Sigmoid colon (tissue), 7 donors: ENCODE results near the gene ODAM. TPM values are rescaled to one million over a fixed set of nuclear protein-coding genes. Genes with fewer than 3 reads are reported as not detected.
"Not testable (repeated sequence)": the region's sequence is repeated elsewhere in the genome, so short reads cannot be mapped to it uniquely, and the experiment has no call there.

Source experiments
- DNase-seq: peaks from one replicate; pipeline ENCODE4 v3.0.0-alpha.2; 2019
- H3K27ac ChIP-seq, 4 donors: fragments of 200-600 bp; sonication (generic); one replicate each; pipeline ENCODE4 v1.5.1; 2016 to 2019; ENCODE audit warnings: mild to moderate bottlenecking in 1 of 4
- H3K27me3 ChIP-seq, 3 donors: fragments of 200-600 bp; sonication (generic); one replicate each; pipeline ENCODE4 v1.5.1; 2019; ENCODE audit warnings: mild to moderate bottlenecking in 1 of 3
- H3K36me3 ChIP-seq, 4 donors: fragments of 200-600 bp; sonication (generic); one replicate each; pipeline ENCODE4 v1.5.1; 2016 to 2019
- H3K4me1 ChIP-seq, 4 donors: fragments of 200-600 bp; sonication (generic); one replicate each; pipeline ENCODE4 v1.5.1; 2017 to 2019
- H3K4me3 ChIP-seq, 4 donors: fragments of 200-600 bp; sonication (generic); one replicate each; pipeline ENCODE4 v1.5.1; 2017 to 2019; ENCODE audit warnings: mild to moderate bottlenecking in 2 of 4, moderate library complexity in 1 of 4
- H3K9me3 ChIP-seq, 4 donors: fragments of 200-600 bp in 3 of 4; sonication (generic) in 3 of 4; one replicate each; pipeline versions ENCODE4 v1.5.1 to v1.6.1; 2013 to 2019
- EP300 ChIP-seq, 4 donors: sonication (generic); formaldehyde crosslinking; IDR thresholded peaks; one replicate each; pipeline ENCODE4 v1.6.1; 2017; ENCODE audit warnings: antibody characterized with exemption in 4 of 4
- POLR2A ChIP-seq, 2 donors: fragments of 450-650 bp; IDR thresholded peaks; one replicate each; pipeline ENCODE4 v1.6.1; 2016; ENCODE audit warnings: antibody characterized with exemption in 2 of 2, mild to moderate bottlenecking in 2 of 2, moderate library complexity in 2 of 2
- POLR2AphosphoS5 ChIP-seq, 4 donors: sonication (generic); formaldehyde crosslinking; IDR thresholded peaks; one replicate each; pipeline ENCODE4 v1.6.1; 2017; ENCODE audit warnings: antibody characterized with exemption in 4 of 4
- WGBS, 2 donors: extraction: QIAGEN DNeasy Blood & Tissue Kit; methylation state at CpG; one replicate each; pipeline ENCODE4 v1.1.7; 2013; 5-methylcytosine and 5-hydroxymethylcytosine counted together
- intact Hi-C: fragments of 100-400 bp; cut with DNase I; formaldehyde crosslinking; loops from one replicate; pipeline ENCODE4 v1.15.1; 2023
- polyA plus RNA-seq, 3 donors: library from polyadenylated mRNA; stranded (reverse); fragments of 200-250 nt; gene quantifications; one replicate each; pipeline ENCODE4 v1.2.3, GENCODE V29; 2013
- total RNA-seq, 4 donors: library from RNA; depleted of rRNA; stranded (reverse); fragments of >200 nt; gene quantifications; one replicate each; pipeline ENCODE4 v1.1.0, GENCODE V29; 2016
- TF ChIP-seq, protein P1 (sequence below), 4 experiments: fragments of 450-650 bp in 3 of 4; fragments of 200-600 bp in 1 of 4; IDR thresholded peaks; one replicate each; pipeline ENCODE4 v1.5.1; 2016 to 2019; ENCODE audit warnings: antibody characterized with exemption in 4 of 4, mild to moderate bottlenecking in 3 of 4, moderate library complexity in 2 of 4
- donor health status: healthy with polysubstance abuse.
- donor health status: Bipolar disorder and iron deficiency.
- donor health status: healthy.

Gene ODAM
- total and polyA plus RNA-seq, 7 donors, result 4.3 to 8.3 (median 5.8) TPM; not detected in 2

DNA sequence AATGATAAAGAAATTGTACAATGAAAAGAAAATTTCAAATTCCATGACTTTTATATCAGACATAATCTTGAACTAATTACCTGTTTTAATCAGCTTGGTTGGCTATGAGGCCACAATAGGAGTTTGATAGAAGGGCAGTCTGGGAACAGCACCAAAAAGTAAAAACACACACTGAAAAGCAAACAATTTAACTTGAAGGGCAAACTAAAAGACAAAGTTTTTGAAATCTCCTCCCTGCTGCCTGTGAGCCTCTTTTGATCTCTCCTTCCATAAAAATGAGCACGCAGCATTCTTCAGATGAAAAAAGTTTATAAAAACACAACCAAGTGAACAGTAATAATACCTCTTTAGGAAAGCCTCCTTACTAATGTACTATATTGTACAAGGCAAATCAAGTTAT is 8.1 kb downstream of the ODAM start:
- no peak for DNase-seq
- Histone ChIP-seq H3K27me3 (no peaks in the 10 kb centered on the region), H3K27ac (no peak overlapping the region), H3K4me3 (no peak overlapping the region), H3K4me1 (no peaks in the 10 kb centered on the region), H3K36me3 (no peaks in the 10 kb centered on the region), H3K9me3 (no peaks in the 10 kb centered on the region)
- intact Hi-C loops, result no loop called here
- WGBS, 2 donors, result 14 to 68% methylated on average over 1 of the region's 1 CpG
- TF ChIP-seq EP300 (IDR thresholded peaks at IDR 0.05) (no peak), POLR2A (IDR thresholded peaks at IDR 0.05) (no peak), POLR2AphosphoS5 (IDR thresholded peaks at IDR 0.05) (no peak)
- TF ChIP-seq, protein P1, sequence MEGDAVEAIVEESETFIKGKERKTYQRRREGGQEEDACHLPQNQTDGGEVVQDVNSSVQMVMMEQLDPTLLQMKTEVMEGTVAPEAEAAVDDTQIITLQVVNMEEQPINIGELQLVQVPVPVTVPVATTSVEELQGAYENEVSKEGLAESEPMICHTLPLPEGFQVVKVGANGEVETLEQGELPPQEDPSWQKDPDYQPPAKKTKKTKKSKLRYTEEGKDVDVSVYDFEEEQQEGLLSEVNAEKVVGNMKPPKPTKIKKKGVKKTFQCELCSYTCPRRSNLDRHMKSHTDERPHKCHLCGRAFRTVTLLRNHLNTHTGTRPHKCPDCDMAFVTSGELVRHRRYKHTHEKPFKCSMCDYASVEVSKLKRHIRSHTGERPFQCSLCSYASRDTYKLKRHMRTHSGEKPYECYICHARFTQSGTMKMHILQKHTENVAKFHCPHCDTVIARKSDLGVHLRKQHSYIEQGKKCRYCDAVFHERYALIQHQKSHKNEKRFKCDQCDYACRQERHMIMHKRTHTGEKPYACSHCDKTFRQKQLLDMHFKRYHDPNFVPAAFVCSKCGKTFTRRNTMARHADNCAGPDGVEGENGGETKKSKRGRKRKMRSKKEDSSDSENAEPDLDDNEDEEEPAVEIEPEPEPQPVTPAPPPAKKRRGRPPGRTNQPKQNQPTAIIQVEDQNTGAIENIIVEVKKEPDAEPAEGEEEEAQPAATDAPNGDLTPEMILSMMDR (IDR thresholded peaks at IDR 0.05), result no peak

DNA sequence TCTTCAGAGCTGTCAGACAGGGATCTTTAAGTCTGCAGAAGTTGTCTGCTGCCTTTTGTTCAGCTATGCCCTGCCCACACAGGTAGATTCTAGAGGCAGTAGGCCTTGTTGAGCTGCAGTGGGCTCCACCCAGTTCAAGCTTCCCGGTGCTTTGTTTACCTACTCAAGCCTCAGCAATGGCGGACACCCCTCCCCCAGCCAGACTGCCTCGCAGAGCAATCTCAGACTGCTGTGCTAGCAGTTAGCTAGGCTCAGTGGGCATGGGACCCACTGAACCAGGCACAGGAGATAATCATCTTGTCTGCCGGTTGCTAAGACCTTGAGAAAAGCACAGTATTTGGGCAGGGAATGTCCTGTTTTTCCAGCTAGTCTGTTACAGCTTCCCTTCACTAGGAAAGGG is 17.2 kb downstream of the ODAM start:
- H3K27me3 ChIP-seq, H3K9me3 ChIP-seq, H3K4me1 ChIP-seq, H3K4me3 ChIP-seq, H3K36me3 ChIP-seq, intact Hi-C loops, H3K27ac ChIP-seq, DNase-seq: not testable (repeated sequence)
- WGBS, 2 donors, result 56 to 80% methylated on average over 4 of the region's 4 CpGs

DNA sequence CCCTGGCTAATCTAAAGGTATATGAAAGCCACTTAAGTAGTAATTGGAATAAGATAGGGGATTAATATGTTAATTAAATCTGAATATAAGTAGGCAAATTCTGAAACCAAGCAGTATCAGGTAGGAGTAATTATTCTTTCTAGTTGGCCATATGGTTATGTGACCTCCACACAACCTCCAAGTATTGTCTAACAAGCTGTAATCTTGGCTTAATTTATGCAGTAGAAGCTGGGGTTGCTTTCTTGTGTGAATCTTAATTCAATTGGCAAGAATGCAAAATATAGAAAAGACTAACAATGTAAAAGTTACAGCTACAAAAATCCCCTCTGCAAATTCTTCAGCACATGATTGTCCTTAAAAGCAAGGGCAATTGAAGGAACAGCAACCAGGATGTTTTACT is 20.6 kb downstream of the ODAM start:
- H3K4me3 ChIP-seq, H3K27me3 ChIP-seq, H3K27ac ChIP-seq, intact Hi-C loops, H3K36me3 ChIP-seq, H3K9me3 ChIP-seq, H3K4me1 ChIP-seq, DNase-seq: not testable (repeated sequence)

DNA sequence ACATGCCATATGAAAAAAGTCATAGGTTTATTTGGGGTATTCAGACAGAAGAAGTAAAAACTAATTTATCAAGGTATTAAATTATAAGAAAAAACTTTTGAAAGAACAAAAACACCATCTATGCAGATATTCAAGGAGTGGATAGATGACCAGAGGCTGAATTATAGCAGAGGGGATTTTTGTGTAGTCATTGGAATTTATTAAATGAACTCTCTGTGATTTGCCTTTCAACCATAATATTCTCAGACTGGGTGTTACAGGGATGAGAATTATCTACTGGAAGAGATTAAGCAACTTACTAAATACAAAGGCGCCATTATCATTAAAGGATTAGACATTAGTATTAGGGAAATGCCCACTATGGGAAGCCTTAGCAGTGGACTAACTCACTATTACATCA is 21.0 kb downstream of the ODAM start:
- H3K36me3 ChIP-seq, H3K27me3 ChIP-seq, H3K4me3 ChIP-seq, H3K4me1 ChIP-seq, H3K9me3 ChIP-seq, intact Hi-C loops, DNase-seq, H3K27ac ChIP-seq: not testable (repeated sequence)
- 93 to 95% methylated on average over 1 of the region's 1 CpG for WGBS, 2 donors

DNA sequence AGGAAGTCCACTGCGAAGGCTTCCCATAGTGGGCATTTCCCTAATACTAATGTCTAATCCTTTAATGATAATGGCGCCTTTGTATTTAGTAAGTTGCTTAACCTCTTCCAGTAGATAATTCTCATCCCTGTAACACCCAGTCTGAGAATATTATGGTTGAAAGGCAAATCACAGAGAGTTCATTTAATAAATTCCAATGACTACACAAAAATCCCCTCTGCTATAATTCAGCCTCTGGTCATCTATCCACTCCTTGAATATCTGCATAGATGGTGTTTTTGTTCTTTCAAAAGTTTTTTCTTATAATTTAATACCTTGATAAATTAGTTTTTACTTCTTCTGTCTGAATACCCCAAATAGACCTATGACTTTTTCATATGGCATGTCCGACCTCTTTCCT is 25.9 kb downstream of the ODAM start:
- H3K27me3 ChIP-seq, H3K27ac ChIP-seq, DNase-seq, intact Hi-C loops, H3K4me3 ChIP-seq, H3K9me3 ChIP-seq, H3K4me1 ChIP-seq, H3K36me3 ChIP-seq: not testable (repeated sequence)
- whole genome bisulfite sequencing, 2 donors, result 91 to 93% methylated on average over 3 of the region's 3 CpGs

DNA sequence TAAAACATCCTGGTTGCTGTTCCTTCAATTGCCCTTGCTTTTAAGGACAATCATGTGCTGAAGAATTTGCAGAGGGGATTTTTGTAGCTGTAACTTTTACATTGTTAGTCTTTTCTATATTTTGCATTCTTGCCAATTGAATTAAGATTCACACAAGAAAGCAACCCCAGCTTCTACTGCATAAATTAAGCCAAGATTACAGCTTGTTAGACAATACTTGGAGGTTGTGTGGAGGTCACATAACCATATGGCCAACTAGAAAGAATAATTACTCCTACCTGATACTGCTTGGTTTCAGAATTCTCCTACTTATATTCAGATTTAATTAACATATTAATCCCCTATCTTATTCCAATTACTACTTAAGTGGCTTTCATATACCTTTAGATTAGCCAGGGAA is 26.3 kb downstream of the ODAM start:
- H3K4me3 ChIP-seq, H3K36me3 ChIP-seq, DNase-seq, intact Hi-C loops, H3K27ac ChIP-seq, H3K4me1 ChIP-seq, H3K27me3 ChIP-seq, H3K9me3 ChIP-seq: not testable (repeated sequence)

DNA sequence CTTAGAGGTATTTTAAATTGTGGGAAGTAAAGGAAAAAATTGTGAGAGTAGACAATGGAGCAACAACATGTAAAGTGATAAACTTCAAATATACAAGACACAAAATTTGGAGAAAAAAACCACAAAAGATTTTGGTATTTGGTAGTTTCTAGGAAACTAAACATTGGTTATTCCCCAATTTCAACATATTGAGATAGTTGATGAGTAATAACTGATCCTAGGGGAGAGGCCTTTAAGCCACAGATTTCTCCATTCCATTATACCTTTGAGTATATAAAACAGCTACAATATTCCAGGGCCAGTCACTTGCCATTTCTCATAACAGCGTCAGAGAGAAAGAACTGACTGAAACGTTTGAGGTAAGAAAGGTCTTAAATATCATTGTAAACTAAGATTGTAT is 30.3 kb downstream of the ODAM start, which contains the start of gene FDCSP:
FDCSP (plus strand) TSS at position 301 of the 400 bp plus-strand sequence. CDS start 5,071 bp downstream, outside the sequence.
- Histone ChIP-seq H3K27me3 (no peaks in the 10 kb centered on the region), H3K36me3 (no peaks in the 10 kb centered on the region), H3K9me3 (no peaks in the 10 kb centered on the region), H3K4me3 (no peak within 1 kb of the TSS), H3K4me1 (no peaks in the 10 kb centered on the region), H3K27ac (no peak within 1 kb of the TSS)
- WGBS, 2 donors, result 54 to 55% methylated on average over 2 of the region's 2 CpGs
- DNase-seq, result no peak
- intact Hi-C loops, result no loop called here
- no peak for TF ChIP-seq POLR2AphosphoS5 (IDR thresholded peaks at IDR 0.05)
- TF ChIP-seq EP300 (IDR thresholded peaks at IDR 0.05), result no peak
- TF ChIP-seq, protein P1 (IDR thresholded peaks at IDR 0.05), result no peak
- no peak for TF ChIP-seq POLR2A (IDR thresholded peaks at IDR 0.05)

DNA sequence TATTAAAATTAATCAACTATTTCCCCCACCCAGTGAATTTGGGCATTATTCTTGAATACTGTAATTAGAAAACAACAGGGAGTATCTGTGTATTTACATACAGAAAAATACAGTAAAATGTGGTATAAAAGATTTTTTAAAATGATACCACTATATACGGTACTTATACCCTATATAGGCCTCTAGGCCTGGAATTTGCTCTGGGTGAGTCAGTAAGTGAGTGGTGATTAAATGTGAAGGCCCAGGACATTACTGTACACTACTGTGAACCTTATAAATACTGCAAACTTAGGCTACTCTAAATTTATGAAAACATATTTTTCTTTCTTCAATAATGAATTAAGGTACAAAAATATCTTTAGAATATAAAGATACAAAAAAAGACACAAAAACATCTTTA is 40.6 kb downstream of the ODAM start:
- Histone ChIP-seq H3K4me3 (no peak overlapping the region), H3K9me3 (no peaks in the 10 kb centered on the region), H3K36me3 (no peaks in the 10 kb centered on the region), H3K27me3 (no peaks in the 10 kb centered on the region), H3K27ac (no peak overlapping the region), H3K4me1 (no peaks in the 10 kb centered on the region)
- no peak for DNase-seq
- TF ChIP-seq, protein P1 (IDR thresholded peaks at IDR 0.05), result no peak
- no peak for TF ChIP-seq POLR2A (IDR thresholded peaks at IDR 0.05)
- no peak for TF ChIP-seq EP300 (IDR thresholded peaks at IDR 0.05)
- TF ChIP-seq POLR2AphosphoS5 (IDR thresholded peaks at IDR 0.05), result no peak
- intact Hi-C loops, result no loop called here
- WGBS, 2 donors, result 82 to 88% methylated on average over 1 of the region's 1 CpG
